ENCODE results near the gene CHAF1B. TPM values are rescaled to one million over a fixed set of nuclear protein-coding genes. Genes with fewer than 3 reads are reported as not detected.

Gene CHAF1B
- polyA plus RNA-seq, 3 donors, result 0.24 TPM; not detected in 2

DNA sequence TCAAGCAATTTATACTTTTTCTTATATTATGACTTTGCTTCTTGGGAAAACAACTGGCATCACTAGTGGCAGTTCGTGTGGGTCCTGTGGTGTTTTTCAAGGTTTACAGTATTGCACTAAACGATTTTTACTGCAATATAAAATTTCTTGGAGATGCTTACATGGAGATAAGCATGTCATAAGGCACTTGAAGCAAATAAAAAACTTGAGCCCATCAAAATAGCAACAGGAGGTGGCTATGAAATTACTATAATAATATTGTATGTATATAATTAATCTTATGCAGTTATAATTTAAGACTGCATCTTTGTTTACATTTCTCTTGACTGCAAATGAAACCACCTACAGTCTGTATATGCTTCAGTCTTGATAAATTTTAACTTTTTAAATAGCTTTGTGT is 29.3 kb upstream of the CHAF1B start:
- Histone ChIP-seq H3K27ac (ENCODE audit: low read depth in 1 of 2, low read length in 2 of 2) (no peak overlapping the region), H3K27me3 (ENCODE audit: control insufficient read depth in 2 of 2, insufficient read depth in 2 of 2, low read length in 2 of 2) (no peaks in the 10 kb centered on the region), H3K36me3 (replicated peaks in 1 of 2; ENCODE audit: control insufficient read depth in 1 of 2, insufficient read depth in 2 of 2, low read length in 2 of 2) (peaks cover 87 to 95% of the 10 kb centered on the region in 2 donors), H3K4me3 (replicated peaks in 1 of 3; ENCODE audit: low read depth in 2 of 3, low read length in 3 of 3) (no peak overlapping the region), H2AFZ (ENCODE audit: insufficient read depth, low read depth, low read length, poor library complexity, severe bottlenecking) (no peak overlapping the region), H3K9ac (ENCODE audit: insufficient read depth, low read length, poor library complexity, severe bottlenecking) (no peak overlapping the region), H3K4me2 (replicated peaks; ENCODE audit: extremely low read depth, low read length, poor library complexity, severe bottlenecking) (no peak overlapping the region), H4K20me1 (ENCODE audit: insufficient read depth, low read length) (peaks cover 82% of the 10 kb centered on the region), H3K4me1 (ENCODE audit: control insufficient read depth in 1 of 2, insufficient read depth in 2 of 2, low read length in 2 of 2) (no peaks in the 10 kb centered on the region), H3K79me2 (ENCODE audit: insufficient read depth, low read length) (peaks cover 18% of the 10 kb centered on the region), H3K9me3 (replicated peaks in 1 of 2; ENCODE audit: control insufficient read depth in 1 of 2, insufficient read depth in 1 of 2, low read length in 2 of 2) (no peaks in the 10 kb centered on the region)
- no peak overlapping the region for H3K4me3 Mint-ChIP-seq
- H3K36me3 Mint-ChIP-seq, result peaks cover 61 to 71% of the 10 kb centered on the region in 2 donors
- peaks cover 0 to 1% (median 1%) of the 10 kb centered on the region in 3 donors for H3K27me3 Mint-ChIP-seq (ENCODE audit: low read depth in 3 of 3)
- DNase-seq, result no peak
- no CpG with 5 or more reads among the region's 2 CpGs for WGBS (ENCODE audit: insufficient coverage)
- no peaks in the 10 kb centered on the region for H3K9me3 Mint-ChIP-seq
- H3K4me1 Mint-ChIP-seq, result no peaks in the 10 kb centered on the region
- H3K27ac Mint-ChIP-seq, result no peak overlapping the region
- intact Hi-C loops (cut with micrococcal nuclease), result no loop called here
- TF ChIP-seq, protein P1, sequence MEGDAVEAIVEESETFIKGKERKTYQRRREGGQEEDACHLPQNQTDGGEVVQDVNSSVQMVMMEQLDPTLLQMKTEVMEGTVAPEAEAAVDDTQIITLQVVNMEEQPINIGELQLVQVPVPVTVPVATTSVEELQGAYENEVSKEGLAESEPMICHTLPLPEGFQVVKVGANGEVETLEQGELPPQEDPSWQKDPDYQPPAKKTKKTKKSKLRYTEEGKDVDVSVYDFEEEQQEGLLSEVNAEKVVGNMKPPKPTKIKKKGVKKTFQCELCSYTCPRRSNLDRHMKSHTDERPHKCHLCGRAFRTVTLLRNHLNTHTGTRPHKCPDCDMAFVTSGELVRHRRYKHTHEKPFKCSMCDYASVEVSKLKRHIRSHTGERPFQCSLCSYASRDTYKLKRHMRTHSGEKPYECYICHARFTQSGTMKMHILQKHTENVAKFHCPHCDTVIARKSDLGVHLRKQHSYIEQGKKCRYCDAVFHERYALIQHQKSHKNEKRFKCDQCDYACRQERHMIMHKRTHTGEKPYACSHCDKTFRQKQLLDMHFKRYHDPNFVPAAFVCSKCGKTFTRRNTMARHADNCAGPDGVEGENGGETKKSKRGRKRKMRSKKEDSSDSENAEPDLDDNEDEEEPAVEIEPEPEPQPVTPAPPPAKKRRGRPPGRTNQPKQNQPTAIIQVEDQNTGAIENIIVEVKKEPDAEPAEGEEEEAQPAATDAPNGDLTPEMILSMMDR (IDR thresholded peaks at IDR 0.05), result no peak

GRCh38 chr21:36359185-36359584 is 26.0 kb upstream of the CHAF1B start:
- H3K9me3 ChIP-seq (replicated peaks in 1 of 2; ENCODE audit: control insufficient read depth in 1 of 2, insufficient read depth in 1 of 2, low read length in 2 of 2), result no peaks in the 10 kb centered on the region
- no peak overlapping the region for H3K4me3 Mint-ChIP-seq
- peaks cover 64 to 78% of the 10 kb centered on the region in 2 donors for H3K36me3 Mint-ChIP-seq
- H3K9me3 Mint-ChIP-seq, result no peaks in the 10 kb centered on the region
- no CpG with 5 or more reads among the region's 2 CpGs for WGBS (ENCODE audit: insufficient coverage)
- no peak overlapping the region for H3K4me3 ChIP-seq (replicated peaks in 1 of 3; ENCODE audit: low read depth in 2 of 3, low read length in 3 of 3)
- intact Hi-C loops (cut with micrococcal nuclease), result no loop called here
- peaks cover 75% of the 10 kb centered on the region for H4K20me1 ChIP-seq (ENCODE audit: insufficient read depth, low read length)
- no peak overlapping the region for H3K9ac ChIP-seq (ENCODE audit: insufficient read depth, low read length, poor library complexity, severe bottlenecking)
- TF ChIP-seq, protein P1 (IDR thresholded peaks at IDR 0.05), result no peak
- no peaks in the 10 kb centered on the region for H3K27me3 ChIP-seq (ENCODE audit: control insufficient read depth in 2 of 2, insufficient read depth in 2 of 2, low read length in 2 of 2)
- no peak for DNase-seq
- no peak overlapping the region for H3K4me2 ChIP-seq (replicated peaks; ENCODE audit: extremely low read depth, low read length, poor library complexity, severe bottlenecking)
- H3K27ac Mint-ChIP-seq, result peak overlapping the region in 1 of 7 donors; percentile 50
- no peaks in the 10 kb centered on the region for H3K4me1 ChIP-seq (ENCODE audit: control insufficient read depth in 1 of 2, insufficient read depth in 2 of 2, low read length in 2 of 2)
- H3K27ac ChIP-seq (ENCODE audit: low read depth in 1 of 2, low read length in 2 of 2), result no peak overlapping the region
- no peak overlapping the region for H2AFZ ChIP-seq (ENCODE audit: insufficient read depth, low read depth, low read length, poor library complexity, severe bottlenecking)
- H3K36me3 ChIP-seq (replicated peaks in 1 of 2; ENCODE audit: control insufficient read depth in 1 of 2, insufficient read depth in 2 of 2, low read length in 2 of 2), result peaks cover 91 to 98% of the 10 kb centered on the region in 2 donors
- peaks cover 0 to 1% (median 1%) of the 10 kb centered on the region in 3 donors for H3K27me3 Mint-ChIP-seq (ENCODE audit: low read depth in 3 of 3)
- peaks cover 8% of the 10 kb centered on the region for H3K79me2 ChIP-seq (ENCODE audit: insufficient read depth, low read length)
- no peaks in the 10 kb centered on the region for H3K4me1 Mint-ChIP-seq

All from CD14-positive monocyte (primary cell).